Large intestine (tissue), 12 donors: Measurements from ENCODE around the gene BICDL1. TPM values are rescaled to one million over a fixed set of nuclear protein-coding genes. Genes with fewer than 3 reads are reported as not detected.
A peak's percentile ranks its signal among the peaks of the same experiment; 100 is the strongest.

Source experiments
- DNase-seq, 2 donors: peaks; one replicate each; pipeline versions ENCODE4 v3.0.0 to v3.0.0-alpha.2; 2013
- H3K27ac ChIP-seq: one replicate; pipeline ENCODE4 v1.5.1; 2013; ENCODE audit warnings: low read length
- H3K27me3 ChIP-seq: 2 replicates; pipeline ENCODE4 v1.6.1; 2013; ENCODE audit warnings: low read length; ENCODE audit not compliant: control insufficient read depth, insufficient read depth
- H3K36me3 ChIP-seq: 2 replicates; pipeline ENCODE4 v1.6.1; 2013; ENCODE audit warnings: low read length; ENCODE audit not compliant: control insufficient read depth, insufficient read depth
- H3K4me1 ChIP-seq: one replicate; pipeline ENCODE4 v1.6.1; 2013; ENCODE audit warnings: low read length; ENCODE audit not compliant: control insufficient read depth, insufficient read depth
- H3K4me3 ChIP-seq: one replicate; pipeline ENCODE4 v1.5.1; 2013; ENCODE audit warnings: low read length
- H3K9me3 ChIP-seq: one replicate; pipeline ENCODE4 v1.6.1; 2013; ENCODE audit warnings: mild to moderate bottlenecking, low read depth, low read length, moderate library complexity; ENCODE audit not compliant: control insufficient read depth
- WGBS: methylation state at CpG from one replicate; pipeline ENCODE4 v1.1.5; 2013; ENCODE audit warnings: low lambda C conversion rate; ENCODE audit not compliant: insufficient coverage; 5-methylcytosine and 5-hydroxymethylcytosine counted together
- long read RNA-seq, 11 donors: transcript quantifications; one replicate each; lab custom pipeline, GENCODE V29; 2026
- polyA plus RNA-seq: library from polyadenylated mRNA; unstranded; fragments of 120-200 nt; gene quantifications from one replicate; pipeline ENCODE4 v1.2.1, GENCODE V29; 2013

The BICDL1 gene
- polyA plus RNA-seq = 14.9 TPM
- long read RNA-seq, donor 1 = 0 reads
- long read RNA-seq, donor 2, partial matches to known transcripts = 0 of 1 reads
- long read RNA-seq, donor 2, other reads (novel, unspliced or antisense) = 0 of 1 reads
- long read RNA-seq, donor 3 = 0 reads
- long read RNA-seq, donor 4 = 0 reads
- long read RNA-seq, donor 5, partial matches to known transcripts = 0 of 2 reads
- long read RNA-seq, donor 5, other reads (novel, unspliced or antisense) = 0 of 2 reads
- long read RNA-seq, donor 6, partial matches to known transcripts = 0 of 2 reads
- long read RNA-seq, donor 6, other reads (novel, unspliced or antisense) = 0 of 2 reads
- long read RNA-seq, donor 7 = 0 reads
- long read RNA-seq, donor 8, partial matches to known transcripts = 0 of 1 reads
- long read RNA-seq, donor 8, other reads (novel, unspliced or antisense) = 0 of 1 reads
- long read RNA-seq, donor 9 = 0 reads
- long read RNA-seq, donor 10, partial matches to known transcripts = 0 of 1 reads
- long read RNA-seq, donor 10, other reads (novel, unspliced or antisense) = 0 of 1 reads
- long read RNA-seq, donor 11 = 0 reads

DNA sequence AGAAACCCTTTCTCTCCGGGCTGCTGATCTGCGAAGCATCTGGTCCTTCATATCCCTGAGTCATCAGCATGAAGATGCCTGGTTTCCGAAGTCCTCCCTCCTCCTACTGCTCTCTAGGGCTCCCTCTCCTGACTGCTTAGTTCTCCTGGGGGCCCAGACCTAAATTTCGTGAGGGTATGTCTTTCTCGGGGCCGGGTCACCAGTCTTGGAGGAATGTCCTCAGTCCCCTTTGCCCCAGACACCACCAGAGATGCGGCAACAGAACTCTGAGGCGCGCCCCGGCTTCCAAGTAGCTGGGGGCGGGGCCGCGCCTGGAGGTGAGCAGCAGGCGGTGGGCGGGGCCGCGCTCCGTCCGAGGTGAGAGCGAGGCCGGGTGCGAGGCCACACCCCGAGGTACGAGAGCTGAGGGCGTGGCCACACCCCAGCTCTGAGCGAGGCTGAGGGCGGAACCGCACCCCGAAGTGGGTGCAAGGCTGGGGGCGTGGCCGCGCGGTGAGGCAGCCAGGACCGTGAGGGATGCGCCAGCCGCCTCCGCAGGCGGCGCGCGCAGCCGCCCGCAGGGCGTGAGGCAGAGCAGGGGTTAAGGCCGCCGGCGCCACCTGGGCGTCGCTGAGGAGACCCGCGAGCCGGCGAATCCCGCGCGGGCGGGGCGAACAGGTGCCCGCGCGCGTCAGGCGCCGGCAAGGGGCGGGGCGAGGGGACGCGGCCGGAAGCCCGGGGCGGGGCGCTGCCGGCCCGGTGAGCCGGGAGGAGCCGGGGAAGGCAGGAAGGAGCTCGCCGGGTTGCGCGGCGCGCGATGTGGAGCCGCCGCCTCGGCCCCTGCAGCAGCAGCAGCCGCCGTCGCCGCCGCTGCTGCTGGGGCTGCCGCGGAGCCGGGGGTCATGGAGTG is at the start of gene BICDL1:
TSS of gene BICDL1 (plus strand) at position 765 of the 889 bp plus-strand sequence. CDS start 633 bp downstream, outside the sequence.
- Histone ChIP-seq H3K27me3 (peaks cover 25% of the 10 kb centered on the region), H3K27ac (peak within 1 kb of the TSS; percentile 74), H3K36me3 (no peaks in the 10 kb centered on the region), H3K4me3 (peak within 1 kb of the TSS; percentile 40), H3K9me3 (no peaks in the 10 kb centered on the region), H3K4me1 (peaks cover 11% of the 10 kb centered on the region)
- peak; percentile 96 to 97 for DNase-seq
- no CpG with 5 or more reads among the region's 94 CpGs for WGBS

GRCh38 chr12:119940897-119941296 is 48.1 kb upstream of the BICDL1 start:
- H3K9me3 ChIP-seq = no peaks in the 10 kb centered on the region
- no peak for DNase-seq
- no peaks in the 10 kb centered on the region for H3K36me3 ChIP-seq
- no CpG with 5 or more reads among the region's 5 CpGs for WGBS
- H3K27ac ChIP-seq = no peak overlapping the region
- no peaks in the 10 kb centered on the region for H3K4me1 ChIP-seq
- no peak overlapping the region for H3K4me3 ChIP-seq
- no peaks in the 10 kb centered on the region for H3K27me3 ChIP-seq

GRCh38 chr12:119942386-119942785 is 46.6 kb upstream of the BICDL1 start:
- H3K36me3 ChIP-seq = no peaks in the 10 kb centered on the region
- WGBS = 83% methylated on average over 2 of the region's 7 CpGs
- no peak overlapping the region for H3K27ac ChIP-seq
- H3K4me3 ChIP-seq = no peak overlapping the region
- no peaks in the 10 kb centered on the region for H3K4me1 ChIP-seq
- no peaks in the 10 kb centered on the region for H3K27me3 ChIP-seq
- DNase-seq = no peak
- no peaks in the 10 kb centered on the region for H3K9me3 ChIP-seq

DNA sequence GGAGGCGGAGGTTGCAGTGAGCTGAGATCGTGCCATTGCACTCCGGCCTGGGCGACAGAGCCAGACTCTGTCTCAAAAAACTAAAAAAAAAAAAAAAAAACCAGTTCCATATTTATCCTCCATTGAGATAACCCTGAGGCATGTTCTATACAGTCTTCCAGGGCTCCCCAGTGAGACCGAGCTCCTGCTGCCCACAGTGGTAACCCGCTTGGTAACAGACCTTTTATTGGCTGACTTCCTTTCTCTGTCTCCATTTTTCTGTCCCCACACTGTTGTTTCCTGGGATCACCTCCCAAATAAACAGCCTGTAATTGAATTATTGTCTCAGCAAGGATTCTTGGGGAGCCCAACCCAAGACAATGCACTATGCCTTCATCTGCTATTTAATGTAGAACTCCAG is 42.8 kb upstream of the BICDL1 start:
- no peaks in the 10 kb centered on the region for H3K36me3 ChIP-seq
- no CpG with 5 or more reads among the region's 6 CpGs for WGBS
- no peak overlapping the region for H3K4me3 ChIP-seq
- no peaks in the 10 kb centered on the region for H3K4me1 ChIP-seq
- no peak overlapping the region for H3K27ac ChIP-seq
- no peak for DNase-seq
- no peaks in the 10 kb centered on the region for H3K9me3 ChIP-seq
- no peaks in the 10 kb centered on the region for H3K27me3 ChIP-seq

DNA sequence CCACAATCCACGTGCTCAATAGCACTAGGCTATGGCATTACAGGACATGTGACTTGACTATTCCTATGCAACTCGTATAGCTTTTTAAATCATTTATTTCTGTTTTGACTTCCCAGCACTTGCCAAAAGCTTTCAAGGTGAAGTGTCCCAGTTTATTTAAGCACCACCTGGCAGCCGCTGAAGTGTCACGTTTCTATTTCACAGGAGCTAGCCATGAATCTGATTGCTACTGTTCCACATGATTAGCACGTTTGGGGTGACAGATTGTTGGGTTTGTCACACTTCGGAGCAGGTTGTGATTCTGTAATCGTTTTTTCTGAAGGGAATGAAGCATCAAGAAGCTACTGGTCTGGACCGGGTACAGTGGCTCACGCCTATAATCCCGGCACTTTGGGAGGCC is 39.9 kb upstream of the BICDL1 start:
- Histone ChIP-seq H3K4me1 (no peaks in the 10 kb centered on the region), H3K36me3 (no peaks in the 10 kb centered on the region), H3K9me3 (no peaks in the 10 kb centered on the region), H3K27ac (no peak overlapping the region), H3K27me3 (no peaks in the 10 kb centered on the region), H3K4me3 (no peak overlapping the region)
- no peak for DNase-seq
- 100% methylated on average over 1 of the region's 10 CpGs for WGBS

GRCh38 chr12:119949594-119949993 is 39.4 kb upstream of the BICDL1 start:
- Histone ChIP-seq H3K9me3 (no peaks in the 10 kb centered on the region), H3K4me3 (no peak overlapping the region), H3K27ac (no peak overlapping the region), H3K4me1 (no peaks in the 10 kb centered on the region), H3K36me3 (no peaks in the 10 kb centered on the region), H3K27me3 (no peaks in the 10 kb centered on the region)
- DNase-seq = no peak
- 66% methylated on average over 3 of the region's 4 CpGs for WGBS

GRCh38 chr12:119956047-119956446 is 33.0 kb upstream of the BICDL1 start:
- H3K36me3 ChIP-seq = no peaks in the 10 kb centered on the region
- no peak overlapping the region for H3K4me3 ChIP-seq
- H3K27ac ChIP-seq = no peak overlapping the region
- H3K27me3 ChIP-seq = no peaks in the 10 kb centered on the region
- peaks cover 5% of the 10 kb centered on the region for H3K9me3 ChIP-seq
- no CpG with 5 or more reads among the region's 3 CpGs for WGBS
- no peaks in the 10 kb centered on the region for H3K4me1 ChIP-seq
- no peak for DNase-seq

DNA sequence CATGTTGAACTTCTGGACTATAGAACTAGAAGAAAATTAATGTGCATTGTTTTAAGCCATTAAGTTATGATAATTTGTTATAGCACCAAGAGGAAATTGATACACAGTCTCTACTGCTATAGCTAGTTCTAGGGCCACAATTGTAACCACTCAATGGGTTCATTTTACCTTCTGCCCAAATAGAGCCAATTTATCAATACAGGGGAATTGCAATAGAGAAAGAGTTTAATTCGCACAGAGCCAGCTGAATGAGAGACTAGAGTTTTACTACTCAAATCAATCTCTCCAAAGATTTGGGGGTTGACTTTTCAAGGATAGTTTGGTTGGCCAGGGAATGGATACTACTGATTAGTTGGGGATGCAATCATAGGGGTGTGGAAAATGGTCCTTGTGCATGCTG is 31.9 kb upstream of the BICDL1 start:
- H3K4me1 ChIP-seq = no peaks in the 10 kb centered on the region
- no peak for DNase-seq
- WGBS = no CpG with 5 or more reads among the region's 1 CpG
- no peak overlapping the region for H3K4me3 ChIP-seq
- no peaks in the 10 kb centered on the region for H3K27me3 ChIP-seq
- no peaks in the 10 kb centered on the region for H3K36me3 ChIP-seq
- peaks cover 5% of the 10 kb centered on the region for H3K9me3 ChIP-seq
- H3K27ac ChIP-seq = no peak overlapping the region

- no peak overlapping the region for H3K4me3 ChIP-seq
- H3K9me3 ChIP-seq = peaks cover 5% of the 10 kb centered on the region
- no peaks in the 10 kb centered on the region for H3K36me3 ChIP-seq
- H3K27ac ChIP-seq = no peak overlapping the region
- 69% methylated on average over 2 of the region's 2 CpGs for WGBS
- DNase-seq = no peak
- no peaks in the 10 kb centered on the region for H3K27me3 ChIP-seq
- no peaks in the 10 kb centered on the region for H3K4me1 ChIP-seq
Observed at GRCh38 chr12:119959435-119959834, 29.6 kb upstream of the BICDL1 start.

- 93% methylated on average over 3 of the region's 6 CpGs for WGBS
- no peak overlapping the region for H3K4me3 ChIP-seq
Observed at GRCh38 chr12:119964123-119964522, 24.9 kb upstream of the BICDL1 start.

More at GRCh38 chr12:119964123-119964522, 24.9 kb upstream of the BICDL1 start:
- H3K27ac ChIP-seq = no peak overlapping the region
- DNase-seq = no peak
- no peaks in the 10 kb centered on the region for H3K4me1 ChIP-seq
- no peaks in the 10 kb centered on the region for H3K9me3 ChIP-seq
- peaks cover 3% of the 10 kb centered on the region for H3K27me3 ChIP-seq
- no peaks in the 10 kb centered on the region for H3K36me3 ChIP-seq
